ENCODE data around the gene ANKRD63. TPM values are rescaled to one million over a fixed set of nuclear protein-coding genes. Genes with fewer than 3 reads are reported as not detected.

ANKRD63 gene
- total RNA-seq, 1 experiment from 2014 or later, result 0.72 TPM

DNA sequence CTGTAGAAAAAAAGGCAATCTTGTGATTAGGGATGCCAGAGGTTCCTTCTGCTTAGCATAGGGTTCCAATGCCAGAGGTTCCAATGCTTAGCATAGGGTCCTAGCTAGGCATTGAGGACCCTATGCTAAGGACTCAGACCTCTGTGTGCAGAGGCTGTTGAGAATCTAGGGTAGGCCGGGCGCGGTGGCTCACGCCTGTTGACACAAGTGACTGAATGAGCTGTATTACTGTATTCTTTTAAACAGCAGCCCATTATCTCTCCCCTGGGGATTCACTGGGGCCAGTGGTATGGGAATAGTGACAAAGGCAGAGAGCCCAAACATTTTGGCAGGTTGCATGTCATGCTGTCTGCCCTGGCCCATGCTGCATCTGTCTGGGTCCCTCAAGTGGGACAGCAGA, 27.8 kb downstream of the ANKRD63 start:
- Histone ChIP-seq H3K4me3 (ENCODE audit: low read depth in 2 of 2, low read length in 2 of 2) (no peak overlapping the region), H3K27ac (ENCODE audit: low read length) (no peak overlapping the region), H3K27me3 (ENCODE audit: control insufficient read depth, insufficient read depth, low read length) (no peaks in the 10 kb centered on the region; the same call in 1 of the 2 replicates), H3K9me3 (ENCODE audit: control insufficient read depth, insufficient read depth, low read depth, low read length) (no peaks in the 10 kb centered on the region), H3K36me3 (ENCODE audit: control insufficient read depth, insufficient read depth, low read length) (no peaks in the 10 kb centered on the region; the same call in 1 of the 2 replicates), H3K4me1 (ENCODE audit: control insufficient read depth, insufficient read depth, low read length) (peaks cover 26% of the 10 kb centered on the region)
- no peak for ATAC-seq
- ChIA-PET POLR2A (no interaction called here), CTCF (interaction anchor here (0.5 to 1.3 kb wide), 3 partner anchors 10 to 235 kb away, joined by 3 to 4 read pairs (median 3); no protein-coding TSS in a partner anchor)
- in situ Hi-C loops (cut with HindIII; ENCODE audit: low pct_unique_long_range_greater_than_20kb, low sequenced_read_pairs) (no loop called here), intact Hi-C loops (cut with micrococcal nuclease; ENCODE audit: unreplicated experiment) (no loop called here)
- no TSS peak for BruUV-seq (replicated peaks)
- DNase-seq (ENCODE audit: low read depth, low spot score), result no peak
- TF ChIP-seq, protein P1, sequence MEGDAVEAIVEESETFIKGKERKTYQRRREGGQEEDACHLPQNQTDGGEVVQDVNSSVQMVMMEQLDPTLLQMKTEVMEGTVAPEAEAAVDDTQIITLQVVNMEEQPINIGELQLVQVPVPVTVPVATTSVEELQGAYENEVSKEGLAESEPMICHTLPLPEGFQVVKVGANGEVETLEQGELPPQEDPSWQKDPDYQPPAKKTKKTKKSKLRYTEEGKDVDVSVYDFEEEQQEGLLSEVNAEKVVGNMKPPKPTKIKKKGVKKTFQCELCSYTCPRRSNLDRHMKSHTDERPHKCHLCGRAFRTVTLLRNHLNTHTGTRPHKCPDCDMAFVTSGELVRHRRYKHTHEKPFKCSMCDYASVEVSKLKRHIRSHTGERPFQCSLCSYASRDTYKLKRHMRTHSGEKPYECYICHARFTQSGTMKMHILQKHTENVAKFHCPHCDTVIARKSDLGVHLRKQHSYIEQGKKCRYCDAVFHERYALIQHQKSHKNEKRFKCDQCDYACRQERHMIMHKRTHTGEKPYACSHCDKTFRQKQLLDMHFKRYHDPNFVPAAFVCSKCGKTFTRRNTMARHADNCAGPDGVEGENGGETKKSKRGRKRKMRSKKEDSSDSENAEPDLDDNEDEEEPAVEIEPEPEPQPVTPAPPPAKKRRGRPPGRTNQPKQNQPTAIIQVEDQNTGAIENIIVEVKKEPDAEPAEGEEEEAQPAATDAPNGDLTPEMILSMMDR (IDR thresholded peaks at IDR 0.05), result no peak
- TF ChIP-seq POLR2AphosphoS5 (IDR thresholded peaks at IDR 0.05; ENCODE audit: low read depth, low read length) (no peak), REST (IDR thresholded peaks at IDR 0.05; ENCODE audit: insufficient read depth in 1 of 2, low read depth in 2 of 2, low read length in 1 of 2) (no peak)

- no peaks in the 10 kb centered on the region; the same call in 1 of the 2 replicates for H3K36me3 ChIP-seq (ENCODE audit: control insufficient read depth, insufficient read depth, low read length)
- TF ChIP-seq TCF7L2 (IDR thresholded peaks at IDR 0.05; ENCODE audit: low read depth, low read length) (no peak), REST (IDR thresholded peaks at IDR 0.05; ENCODE audit: insufficient read depth in 1 of 2, low read depth in 2 of 2, low read length in 1 of 2) (no peak), SIN3A (IDR thresholded peaks at IDR 0.05; ENCODE audit: borderline replicate concordance, insufficient read depth, low read depth, low read length) (no peak), POLR2AphosphoS5 (IDR thresholded peaks at IDR 0.05; ENCODE audit: low read depth, low read length) (no peak)
- TF ChIP-seq, protein P1 (IDR thresholded peaks at IDR 0.05), result no peak
- intact Hi-C loops (cut with micrococcal nuclease; ENCODE audit: unreplicated experiment), result no loop called here
- no peaks in the 10 kb centered on the region for H3K9me3 ChIP-seq (ENCODE audit: control insufficient read depth, insufficient read depth, low read depth, low read length)
- H3K4me1 ChIP-seq (ENCODE audit: control insufficient read depth, insufficient read depth, low read length), result peaks cover 31% of the 10 kb centered on the region
- no peak for ATAC-seq
- BruUV-seq (replicated peaks), result no TSS peak
- CTCF ChIA-PET, result interaction anchor here (1.2 to 1.3 kb wide), 2 partner anchors 9 to 20 kb away, joined by 3 to 4 read pairs; no protein-coding TSS in a partner anchor
- H3K27ac ChIP-seq (ENCODE audit: low read length), result no peak overlapping the region
- POLR2A ChIA-PET, result no interaction called here
- no peak overlapping the region for H3K4me3 ChIP-seq (ENCODE audit: low read depth in 2 of 2, low read length in 2 of 2)
- in situ Hi-C loops (cut with HindIII; ENCODE audit: low pct_unique_long_range_greater_than_20kb, low sequenced_read_pairs), result no loop called here
- no peaks in the 10 kb centered on the region; the same call in 1 of the 2 replicates for H3K27me3 ChIP-seq (ENCODE audit: control insufficient read depth, insufficient read depth, low read length)
- DNase-seq (ENCODE audit: low read depth, low spot score), result no peak
These were observed 28.4 kb downstream of the ANKRD63 start for GRCh38 chr15:40254452-40254851.
